GM12891 (cell line): ENCODE data around the gene SLC35F2.

Experiments
- DNase-seq: peaks from one replicate; pipeline ENCODE4 v3.0.0; 2011; ENCODE audit warnings: low spot score; ENCODE audit not compliant: insufficient read length
- FAIRE-seq: peaks from 2 replicates; lab custom pipeline; 2011; peaks lifted over from hg19 to GRCh38; lab: Jason Lieb, UNC
- PAX5 ChIP-seq: IDR thresholded peaks from 2 replicates; pipeline ENCODE4 v1.6.1; 2011; ENCODE audit warnings: low read length, moderate library complexity, mild to moderate bottlenecking; ENCODE audit not compliant: insufficient read depth, severe bottlenecking
- POLR2A ChIP-seq: IDR thresholded peaks from 2 replicates; pipeline ENCODE4 v1.6.1; 2011; ENCODE audit warnings: low read depth, low read length, control low read depth
- POLR2AphosphoS5 ChIP-seq: IDR thresholded peaks from 2 replicates; pipeline ENCODE4 v1.6.1; 2011; ENCODE audit warnings: low read depth, low read length, control low read depth
- POU2F2 ChIP-seq: IDR thresholded peaks from 2 replicates; pipeline ENCODE4 v1.6.1; 2011; ENCODE audit warnings: low read depth, mild to moderate bottlenecking, control low read depth, low read length, moderate library complexity
- SPI1 ChIP-seq: IDR thresholded peaks from 2 replicates; pipeline ENCODE4 v1.6.1; 2011; ENCODE audit warnings: low read depth, low read length, control low read depth
- TAF1 ChIP-seq: IDR thresholded peaks from 2 replicates; pipeline ENCODE4 v1.6.1; 2011; ENCODE audit warnings: low read depth, low read length, control low read depth

Gene SLC35F2

GRCh38 chr11:107791343-107792048, 67.1 kb downstream of the SLC35F2 start:
- FAIRE-seq (no peak), DNase-seq (no peak)
- TF ChIP-seq POLR2AphosphoS5, result no peak
- TF ChIP-seq SPI1, result no peak
- TF ChIP-seq PAX5, result no peak
- TF ChIP-seq POU2F2, result no peak
- TF ChIP-seq POLR2A, result no peak
- no peak for TF ChIP-seq TAF1

GRCh38 chr11:107789767-107790166, 68.8 kb downstream of the SLC35F2 start:
- no peak for FAIRE-seq

DNA sequence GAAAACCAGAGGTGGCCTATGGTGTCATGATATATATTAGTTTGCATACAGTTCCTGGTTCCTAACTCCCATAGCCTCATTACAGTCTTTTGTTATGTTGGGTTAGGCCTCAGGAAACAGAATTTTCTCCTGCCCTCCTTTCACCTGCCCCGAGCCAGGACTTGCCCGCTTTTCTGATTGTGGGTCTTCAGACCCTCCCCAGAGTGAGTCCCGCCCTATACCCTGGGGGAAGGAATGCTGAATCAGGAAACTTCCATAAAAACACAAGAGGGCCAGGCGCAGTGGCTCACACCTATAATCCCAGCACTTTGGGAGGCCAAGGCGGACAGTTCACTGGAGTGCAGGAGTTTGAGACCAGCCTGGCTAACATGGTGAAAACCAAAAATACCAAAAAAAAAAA, 70.9 kb downstream of the SLC35F2 start:
- FAIRE-seq, result no peak

More at GRCh38 chr11:107789767-107790166, 68.8 kb downstream of the SLC35F2 start:
- DNase-seq, result no peak
- no peak for TF ChIP-seq PAX5
- TF ChIP-seq POU2F2, result no peak
- no peak for TF ChIP-seq POLR2A
- TF ChIP-seq POLR2AphosphoS5, result no peak
- TF ChIP-seq TAF1, result no peak
- TF ChIP-seq SPI1, result no peak

GRCh38 chr11:107785401-107785800, 73.2 kb downstream of the SLC35F2 start:
- FAIRE-seq, result no peak
- DNase-seq, result no peak
- no peak for TF ChIP-seq SPI1
- TF ChIP-seq POLR2A, result no peak
- no peak for TF ChIP-seq POLR2AphosphoS5
- no peak for TF ChIP-seq TAF1
- no peak for TF ChIP-seq POU2F2
- TF ChIP-seq PAX5, result no peak

More for the DNA sequence above, 70.9 kb downstream of the SLC35F2 start:
- no peak for TF ChIP-seq PAX5
- no peak for TF ChIP-seq POU2F2
- TF ChIP-seq POLR2AphosphoS5, result no peak
- TF ChIP-seq TAF1, result no peak
- TF ChIP-seq POLR2A, result no peak
- no peak for TF ChIP-seq SPI1
- no peak for DNase-seq

GRCh38 chr11:107783121-107783520, 75.5 kb downstream of the SLC35F2 start:
- no peak for DNase-seq
- FAIRE-seq, result no peak

DNA sequence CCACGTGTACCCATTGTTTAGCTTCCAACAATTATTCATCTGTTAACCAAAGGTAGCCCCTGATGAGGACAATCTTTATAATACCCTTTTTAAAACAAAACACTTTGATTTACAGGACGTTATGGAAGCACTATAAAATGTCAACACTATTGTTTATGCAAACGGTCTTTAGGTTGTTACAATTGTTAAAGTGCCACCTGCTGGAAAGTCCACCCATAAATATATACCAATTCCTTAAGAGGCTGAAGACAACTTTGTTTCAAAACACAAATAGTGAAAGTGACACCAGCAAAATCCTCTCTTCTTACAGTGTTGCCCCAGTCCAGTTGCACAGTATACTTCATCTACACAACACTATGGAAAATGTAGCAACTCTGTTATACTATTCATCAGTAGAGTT, 77.8 kb downstream of the SLC35F2 start:
- TF ChIP-seq POU2F2 (no peak), POLR2A (no peak), PAX5 (no peak), TAF1 (no peak), POLR2AphosphoS5 (no peak), SPI1 (no peak)
- DNase-seq, result no peak
- no peak for FAIRE-seq

More at GRCh38 chr11:107783121-107783520, 75.5 kb downstream of the SLC35F2 start:
- TF ChIP-seq TAF1, result no peak
- TF ChIP-seq SPI1, result no peak
- no peak for TF ChIP-seq POU2F2
- no peak for TF ChIP-seq POLR2AphosphoS5
- no peak for TF ChIP-seq POLR2A
- TF ChIP-seq PAX5, result no peak

DNA sequence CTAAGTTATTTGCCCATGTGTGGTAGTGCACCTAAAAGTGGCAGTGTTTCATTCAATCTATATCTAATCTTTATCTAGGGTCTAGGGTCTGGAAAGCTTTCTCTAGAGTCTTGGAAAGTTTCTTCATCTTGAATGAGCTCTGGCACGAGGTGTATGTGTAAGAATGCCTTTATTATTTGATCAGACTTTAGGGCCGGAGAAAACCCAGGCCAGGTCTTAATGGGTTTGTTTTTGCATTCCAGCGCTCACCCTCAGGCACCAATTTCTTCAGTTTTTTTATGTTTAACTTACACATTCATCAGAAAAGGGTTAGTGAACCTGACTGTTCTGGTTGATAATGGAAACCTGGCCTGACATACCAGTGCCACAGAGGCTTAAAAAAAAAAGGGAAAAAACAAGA, 78.5 kb downstream of the SLC35F2 start:
- DNase-seq, result no peak
- TF ChIP-seq PAX5, result no peak
- no peak for TF ChIP-seq POU2F2
- no peak for TF ChIP-seq SPI1
- no peak for TF ChIP-seq POLR2AphosphoS5
- no peak for TF ChIP-seq POLR2A
- TF ChIP-seq TAF1, result no peak
- FAIRE-seq, result no peak

DNA sequence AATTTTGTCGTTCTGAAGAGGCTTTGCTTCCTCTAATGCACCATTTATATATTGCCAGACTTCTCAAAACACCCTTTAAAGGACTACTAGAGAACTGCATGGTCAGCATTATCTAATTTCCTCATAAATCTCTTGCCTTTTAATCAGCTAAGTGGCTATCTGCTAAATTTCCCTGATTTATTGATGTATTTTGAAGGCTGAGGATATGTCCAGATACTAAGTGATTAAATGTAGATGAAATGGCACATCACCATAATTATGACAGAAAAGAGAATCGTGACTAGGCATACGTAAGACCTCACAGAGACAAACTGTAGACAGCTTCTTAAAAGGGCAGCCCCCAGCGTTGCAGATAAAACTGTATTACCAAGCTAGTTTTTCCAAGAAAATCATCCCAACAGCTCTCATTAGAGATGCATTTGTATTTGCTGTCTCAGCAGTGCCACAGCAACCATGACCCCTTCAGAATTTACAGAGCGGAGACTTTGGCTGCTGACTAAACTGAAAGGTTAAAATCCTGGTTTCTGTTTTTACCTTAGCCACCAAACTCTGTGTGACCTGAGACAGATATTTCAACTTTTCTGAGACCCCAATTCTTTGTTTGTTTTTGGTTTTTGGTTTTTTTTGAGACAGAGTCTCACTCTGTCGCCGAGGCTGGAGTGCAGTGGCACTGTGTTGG, 79.6 kb downstream of the SLC35F2 start:
- DNase-seq (no peak), FAIRE-seq (no peak)
- TF ChIP-seq POU2F2 (no peak), PAX5 (no peak), TAF1 (no peak), SPI1 (no peak), POLR2AphosphoS5 (no peak), POLR2A (no peak)

DNA sequence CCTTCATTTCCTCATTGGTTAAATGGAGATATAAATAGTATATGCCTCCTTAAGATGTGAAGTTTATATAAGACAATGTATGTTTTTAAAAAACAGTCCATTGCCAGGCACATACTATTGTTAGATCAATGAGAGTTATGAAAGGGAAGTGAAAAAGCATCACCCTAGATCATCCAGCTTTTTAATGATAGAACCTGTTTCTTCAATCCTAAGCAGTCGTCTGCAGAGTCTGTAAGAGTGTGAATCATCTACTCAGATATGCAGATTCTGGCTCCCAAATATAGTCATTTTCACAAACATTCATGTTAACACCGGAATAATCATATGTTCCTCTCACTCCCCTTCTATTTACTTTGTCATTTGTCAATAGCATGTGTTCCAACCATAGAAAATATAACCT, 81.5 kb downstream of the SLC35F2 start:
- peak; percentile 31 for FAIRE-seq
- no peak for DNase-seq
- TF ChIP-seq SPI1, result peak; percentile 82
- TF ChIP-seq POLR2A, result no peak

GRCh38 chr11:107776062-107776461, 82.5 kb downstream of the SLC35F2 start:
- DNase-seq (no peak), FAIRE-seq (no peak)
- TF ChIP-seq SPI1 (no peak), POU2F2 (no peak), PAX5 (no peak), POLR2AphosphoS5 (no peak), TAF1 (no peak), POLR2A (no peak)
